ENCODE results near the gene TMEM244.
A peak's percentile ranks its signal among the peaks of the same experiment; 100 is the strongest.
"Not testable (repeated sequence)": the region's sequence is repeated elsewhere in the genome, so short reads cannot be mapped to it uniquely, and the experiment has no call there.

The TMEM244 gene

GRCh38 chr6:129802920-129803319 lies 58.2 kb downstream of the TMEM244 start:
- not testable (repeated sequence) for DNase-seq

GRCh38 chr6:129801909-129802308 lies 59.2 kb downstream of the TMEM244 start:
- DNase-seq = no peak

GRCh38 chr6:129795261-129795660 lies 65.9 kb downstream of the TMEM244 start:
- no peak for DNase-seq

DNA sequence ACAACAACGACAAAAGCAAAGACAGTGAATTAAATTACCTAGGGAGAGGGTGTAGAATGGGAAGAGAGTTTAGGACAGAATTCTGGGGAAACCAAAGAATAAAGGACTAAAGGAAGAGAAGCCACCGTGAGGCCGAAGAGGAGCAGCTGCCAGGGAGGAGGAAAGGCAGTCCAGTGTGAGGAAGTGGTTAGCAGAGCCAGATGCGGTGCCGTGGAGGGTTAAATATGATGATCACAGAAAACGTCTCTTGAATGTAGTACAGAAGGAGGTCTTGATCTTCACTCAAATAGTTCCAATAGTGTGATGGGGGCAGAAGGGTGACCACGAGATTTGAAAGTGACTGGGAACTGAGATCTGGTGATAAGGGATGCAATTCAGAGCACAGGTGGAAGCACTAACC lies 67.7 kb downstream of the TMEM244 start:
- no peak for DNase-seq

DNA sequence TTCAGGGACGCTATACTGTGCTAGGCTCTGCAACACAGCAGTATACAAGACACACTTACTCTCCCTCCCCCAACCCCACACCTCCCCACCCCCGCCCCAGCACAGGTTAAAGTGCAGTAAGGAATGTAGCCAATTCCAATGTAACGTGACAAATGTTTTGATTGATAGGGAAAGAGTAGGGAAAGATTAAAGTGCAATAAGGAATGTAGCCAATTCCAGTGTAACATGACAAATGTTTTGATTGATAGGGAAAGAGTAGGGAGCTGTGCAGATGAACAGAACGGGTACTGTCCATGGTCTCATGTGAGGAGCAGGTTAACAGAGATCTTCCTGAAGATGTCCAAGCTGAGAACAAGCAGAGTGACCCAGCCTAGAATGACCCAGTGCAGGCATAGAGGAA lies 69.1 kb downstream of the TMEM244 start:
- no peak for DNase-seq

- no peak for DNase-seq
Measured at GRCh38 chr6:129790785-129791184, 70.3 kb downstream of the TMEM244 start.

- no peak for DNase-seq
Measured at GRCh38 chr6:129789974-129790373, 71.1 kb downstream of the TMEM244 start.

GRCh38 chr6:129787816-129788215 lies 73.3 kb downstream of the TMEM244 start:
- DNase-seq = no peak

GRCh38 chr6:129786548-129786947 lies 74.6 kb downstream of the TMEM244 start:
- no peak for DNase-seq

- DNase-seq = no peak
Measured at GRCh38 chr6:129785756-129786135, 75.4 kb downstream of the TMEM244 start.

- DNase-seq = peak; percentile 42
Measured at GRCh38 chr6:129785047-129785755, 75.9 kb downstream of the TMEM244 start.

All from fibroblast of skin of right biceps (primary cell).